ENCODE results near the gene MAPK12.

Gene MAPK12

DNA sequence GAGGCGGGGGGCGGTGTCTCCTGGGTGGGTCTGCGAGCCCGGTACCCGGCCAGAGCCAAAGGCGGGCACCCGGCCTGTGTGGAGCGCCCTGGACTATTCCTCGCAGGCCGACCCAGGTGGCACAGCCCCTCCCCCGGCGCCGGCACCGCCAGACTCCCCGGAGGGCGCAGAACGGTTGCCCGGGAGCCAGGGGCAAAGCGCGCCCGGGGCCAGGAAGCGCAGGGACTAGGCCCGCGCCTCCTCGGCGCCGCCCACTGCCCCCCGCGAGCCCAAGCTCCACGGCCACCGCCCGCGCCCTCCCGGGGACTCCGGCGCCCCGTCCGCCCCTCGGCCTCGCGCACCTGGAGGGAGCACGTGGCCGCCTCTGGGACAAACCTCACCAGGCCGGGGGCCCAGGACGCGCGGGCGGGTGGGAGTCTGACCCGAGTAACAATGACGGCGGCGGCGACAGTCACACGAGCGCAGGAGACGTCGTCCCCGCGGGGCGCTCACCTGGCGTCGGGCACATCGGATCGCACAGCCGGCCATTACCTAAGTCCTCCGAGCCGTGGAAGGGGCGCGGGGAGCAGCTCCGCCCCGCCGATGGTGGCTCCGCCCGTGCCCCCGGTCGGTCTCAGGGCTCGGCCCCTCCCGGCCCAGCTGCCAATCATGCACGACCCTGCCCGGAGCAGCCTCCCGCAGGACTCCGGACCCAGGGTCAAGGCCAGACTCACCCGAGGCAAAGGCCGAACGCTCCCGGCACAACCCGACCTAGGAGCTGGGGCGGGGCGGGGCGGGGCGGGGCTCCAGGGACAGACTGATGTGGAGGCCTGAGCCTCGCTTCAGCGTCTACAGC is 38.5 kb upstream of the MAPK12 start:
- no peak for DNase-seq (ENCODE audit: low spot score)

DNA sequence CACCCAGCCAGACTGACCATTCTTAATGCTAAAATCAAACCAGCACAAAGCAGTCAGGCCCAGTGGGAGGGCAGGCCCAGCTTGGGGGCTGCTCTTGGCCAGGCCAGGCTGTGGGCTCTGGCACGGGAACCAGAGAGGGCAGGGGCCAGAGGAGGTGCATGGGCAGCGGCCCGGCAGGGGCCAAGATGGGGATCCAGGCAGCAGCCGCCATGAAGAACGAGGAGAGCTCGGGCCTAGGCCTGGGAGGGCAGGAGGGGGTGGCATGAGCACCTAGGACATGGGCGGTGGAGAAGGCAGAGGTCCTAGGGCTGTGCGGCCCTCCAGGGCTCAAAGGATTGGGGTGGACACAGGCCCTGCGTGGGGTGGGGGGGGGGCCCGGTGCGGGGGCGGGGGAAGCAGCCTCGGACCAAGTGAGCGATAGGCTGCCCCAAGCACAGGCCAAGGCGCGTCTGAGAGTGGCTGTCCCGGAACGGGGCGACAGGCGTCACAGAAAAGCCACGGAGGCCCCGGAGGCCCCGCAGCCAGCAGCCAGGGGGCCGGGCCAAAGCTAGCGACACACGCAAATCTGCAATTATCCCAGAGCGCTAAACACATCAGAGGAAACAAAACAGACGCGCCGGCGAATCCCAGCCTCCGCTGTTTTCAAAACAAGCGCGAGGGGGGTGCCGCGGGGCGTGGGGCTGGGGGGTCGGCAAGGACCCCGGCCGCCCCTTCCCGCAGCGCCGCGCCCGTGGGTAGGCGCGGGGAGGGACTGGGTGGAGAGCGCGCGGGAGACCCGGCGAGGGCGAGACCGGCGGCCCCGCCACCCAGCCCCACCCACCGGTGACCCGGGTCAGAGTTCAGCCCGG is 37.7 kb upstream of the MAPK12 start:
- no peak for DNase-seq (ENCODE audit: low spot score)

- no peak for DNase-seq (ENCODE audit: low spot score)
Measured at GRCh38 chr22:50298266-50298637, 36.8 kb upstream of the MAPK12 start.

DNA sequence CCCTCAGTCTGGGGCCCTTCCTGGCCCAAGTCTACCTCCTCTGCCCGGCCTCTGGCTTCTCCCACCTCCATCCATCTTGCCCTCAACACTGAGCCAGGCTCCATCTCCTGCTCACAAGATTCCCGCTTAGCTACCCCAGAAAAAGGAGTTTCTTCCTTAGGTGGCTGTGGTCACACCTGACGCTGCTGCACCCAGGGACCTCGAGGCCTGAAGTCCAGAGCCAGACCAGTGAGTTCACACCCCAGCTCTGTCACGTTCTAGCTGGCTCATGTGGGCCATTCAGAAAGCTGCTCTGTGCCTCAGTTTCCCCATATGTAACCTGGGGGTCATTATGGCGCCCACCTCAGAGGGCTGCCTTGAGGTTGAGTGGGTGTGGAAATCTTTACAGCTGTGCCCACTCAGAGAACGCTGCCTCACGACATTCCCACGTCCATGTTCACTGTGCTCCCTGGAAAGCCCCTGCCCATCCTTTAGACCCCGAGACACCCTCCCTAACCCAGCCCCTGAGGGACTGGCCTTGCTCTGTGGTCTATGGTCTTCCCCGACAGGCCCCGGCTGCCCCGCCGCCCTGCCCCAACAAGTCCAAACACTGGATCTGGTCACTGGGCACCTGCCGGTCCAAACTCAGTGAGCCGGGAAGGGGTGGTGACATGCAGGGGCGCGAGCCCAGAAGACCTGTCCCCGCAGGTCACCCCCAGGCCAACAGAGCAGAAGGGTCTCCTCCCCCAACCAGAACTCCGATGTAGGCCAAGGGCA is 36.2 kb upstream of the MAPK12 start:
- DNase-seq (ENCODE audit: low spot score) = no peak

DNA sequence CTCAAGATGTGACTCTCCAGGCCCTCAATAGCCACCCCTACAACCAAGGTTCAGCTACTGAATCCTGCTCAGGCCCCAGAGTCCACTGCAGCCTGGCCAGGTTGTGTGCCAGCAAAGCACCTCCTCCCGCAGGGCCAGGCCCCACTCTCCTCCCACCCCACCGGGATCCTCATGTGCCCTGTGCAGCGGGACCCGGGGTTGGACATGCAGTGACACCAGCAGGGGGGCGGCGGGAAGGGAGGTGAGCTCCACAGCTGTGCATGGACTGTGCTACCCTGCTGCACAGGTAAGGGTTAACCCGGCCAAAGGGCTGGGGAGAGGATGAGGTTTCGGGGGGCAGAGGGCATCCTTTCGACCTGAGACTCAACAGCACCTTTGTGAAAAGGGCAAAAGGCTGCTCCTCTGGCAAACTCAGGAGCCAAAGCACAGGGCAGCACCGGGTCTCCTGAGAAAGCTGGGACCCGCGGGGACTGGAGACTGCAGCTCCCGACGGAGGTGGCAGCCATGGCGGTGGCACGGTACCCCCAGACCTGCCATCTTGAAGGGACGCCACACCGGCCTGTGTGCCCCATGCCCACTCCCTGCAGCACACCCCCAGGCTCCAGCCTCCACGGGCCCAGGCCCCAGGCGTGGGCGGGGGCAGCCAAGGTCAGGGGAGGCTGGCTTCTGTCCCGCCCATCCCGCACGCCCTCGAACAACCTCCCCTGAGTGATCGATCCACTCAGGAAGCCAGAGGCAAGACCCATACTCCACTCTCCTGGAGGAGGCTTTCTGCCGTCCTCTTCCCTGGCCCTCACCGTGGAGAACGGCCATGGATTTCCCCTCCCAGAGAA is 35.4 kb upstream of the MAPK12 start:
- DNase-seq (ENCODE audit: low spot score) = no peak

DNA sequence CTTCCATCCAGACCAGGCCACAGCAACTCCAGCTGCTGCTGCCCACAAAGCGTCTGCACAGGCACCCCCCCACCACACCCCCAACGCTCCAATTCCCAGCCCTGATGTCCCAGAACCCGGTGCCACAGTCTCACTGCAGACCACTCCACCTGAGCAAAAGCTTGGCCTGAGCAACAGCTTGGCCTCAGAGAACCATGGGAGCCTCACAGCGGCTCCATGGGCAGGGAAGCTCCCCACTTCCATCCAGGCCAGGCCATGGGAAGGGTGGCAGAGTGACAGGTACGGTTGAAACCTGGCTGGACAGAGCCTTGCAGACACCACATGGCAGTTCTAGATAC is 32.8 kb upstream of the MAPK12 start:
- DNase-seq (ENCODE audit: low spot score) = no peak

- peak; percentile 61 for DNase-seq (ENCODE audit: low spot score)
Measured at GRCh38 chr22:50293441-50294318, 32.2 kb upstream of the MAPK12 start.

DNA sequence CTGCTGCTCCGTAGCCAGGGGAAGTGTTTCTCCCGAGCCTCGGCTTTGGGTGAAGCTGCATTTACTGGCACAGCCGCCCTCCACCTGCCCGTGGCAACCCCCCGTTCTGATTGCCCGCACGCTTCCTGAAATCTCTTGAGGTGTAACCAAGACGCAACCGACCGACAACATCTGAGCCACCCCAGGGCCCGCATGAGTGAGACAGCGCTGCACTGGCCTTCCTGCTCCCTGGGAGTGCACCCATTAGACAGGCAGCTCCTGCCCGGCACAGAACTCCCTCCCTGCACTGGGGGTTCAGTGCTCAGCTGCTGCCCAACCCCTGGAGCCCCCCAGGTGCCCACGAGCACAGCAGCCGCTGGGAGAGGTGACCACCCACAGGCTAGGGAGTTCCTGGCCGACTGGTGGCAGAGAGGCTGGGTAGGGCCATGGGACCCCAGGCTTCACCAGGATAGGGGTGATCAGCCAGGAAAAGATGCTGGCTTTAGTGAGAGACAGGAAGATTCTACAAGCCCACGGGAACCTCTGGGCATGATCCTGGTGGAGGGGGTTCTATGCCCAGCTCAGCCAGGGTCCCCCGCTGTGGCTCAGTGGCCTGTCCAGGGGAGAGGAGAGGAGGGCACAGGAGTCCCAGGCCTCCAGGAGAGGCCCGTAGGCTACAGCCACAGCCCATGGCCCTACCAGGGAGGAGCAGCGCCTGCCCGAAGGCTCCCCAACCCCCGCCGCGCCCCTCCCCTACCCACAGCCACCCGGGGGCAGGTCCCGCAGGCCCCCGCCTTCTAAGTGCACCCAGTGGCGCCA is 31.4 kb upstream of the MAPK12 start:
- DNase-seq (ENCODE audit: low spot score) = no peak

DNA sequence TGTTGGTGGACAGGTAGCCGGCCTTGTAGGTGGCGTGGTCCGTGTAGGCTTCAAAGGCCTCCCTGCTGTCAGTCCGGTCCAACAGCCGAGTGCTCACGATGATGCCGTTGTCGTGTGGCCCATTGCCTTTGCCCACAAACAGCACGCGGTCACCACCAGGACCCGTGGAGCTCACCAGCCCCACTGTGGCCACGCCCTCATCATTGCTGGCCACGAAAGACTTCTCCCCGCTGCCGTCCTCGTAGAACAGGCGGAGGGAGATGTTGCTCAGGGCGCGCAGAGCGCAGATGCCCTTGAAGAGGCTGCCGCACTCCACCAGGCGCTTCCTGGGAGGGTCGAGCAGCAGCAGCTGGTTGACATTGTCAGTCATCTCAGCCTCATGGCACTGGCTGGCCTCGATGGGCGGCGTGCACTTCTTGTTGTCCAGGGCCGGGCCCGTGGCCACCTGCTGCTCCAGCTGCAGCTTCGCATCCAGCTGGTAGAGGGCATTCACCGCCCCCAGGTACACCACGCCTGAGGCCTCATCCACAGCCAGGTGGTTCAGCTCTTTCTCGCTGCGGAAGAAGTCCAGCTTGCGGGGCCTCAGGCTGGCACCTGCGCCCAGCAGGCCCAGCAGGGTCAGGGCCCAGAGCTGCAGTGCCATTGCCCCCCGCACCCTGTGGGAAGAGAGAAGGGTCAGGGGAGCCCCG is 28.6 kb upstream of the MAPK12 start:
- no peak for DNase-seq (ENCODE audit: low spot score)

GRCh38 chr22:50289151-50289941 is 27.9 kb upstream of the MAPK12 start:
- no peak for DNase-seq (ENCODE audit: low spot score)

DNA sequence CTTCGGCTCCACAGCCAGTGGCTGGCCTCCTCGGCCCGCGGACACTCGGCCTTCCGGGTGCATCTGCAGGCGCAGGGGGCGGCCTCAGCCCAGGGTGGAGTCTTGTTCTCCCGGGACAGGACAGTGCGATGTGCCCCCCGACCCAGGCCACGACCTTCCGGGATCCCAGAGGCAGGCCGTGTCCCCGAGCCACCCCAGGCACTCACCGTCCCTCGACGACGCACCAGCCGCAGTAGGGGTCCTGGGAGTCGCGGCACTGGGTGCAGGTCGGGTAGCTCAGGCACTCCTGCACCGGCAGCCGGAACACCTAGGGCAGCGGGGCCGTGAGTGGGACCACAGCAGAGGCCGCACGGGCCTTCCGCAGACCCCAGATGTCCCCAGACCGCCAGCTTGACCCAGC is 26.2 kb upstream of the MAPK12 start:
- no peak for DNase-seq (ENCODE audit: low spot score)

DNA sequence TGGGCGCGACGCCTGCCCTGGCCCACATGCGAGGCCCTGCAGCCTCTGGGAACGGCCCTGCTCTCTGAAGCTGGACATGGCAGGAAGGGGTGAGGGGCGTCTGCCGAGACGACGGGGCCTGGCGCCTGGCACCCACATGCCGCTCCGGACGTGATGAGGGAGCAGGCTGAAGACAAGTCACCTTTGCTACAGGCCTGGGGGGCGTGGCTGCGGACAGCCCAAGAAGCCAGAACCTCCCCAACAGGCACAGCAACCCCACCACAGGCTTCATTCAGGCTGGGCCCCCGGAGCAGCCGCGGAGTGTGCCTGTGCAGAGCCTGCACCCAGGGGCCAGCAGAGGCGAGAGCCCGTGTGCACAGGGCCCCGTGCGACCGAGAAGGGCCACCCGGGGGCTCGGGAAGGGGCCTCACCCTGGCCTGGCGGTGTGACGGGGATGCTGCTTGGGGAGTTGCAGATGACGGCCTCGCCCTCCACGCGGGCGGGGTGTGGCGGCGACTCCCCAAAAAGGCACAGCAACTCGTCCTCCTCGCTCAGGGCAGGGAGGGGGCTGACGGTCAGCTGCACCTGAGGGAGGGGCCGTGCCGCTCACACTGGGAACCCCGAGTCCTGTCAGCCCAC is 25.3 kb upstream of the MAPK12 start:
- DNase-seq (ENCODE audit: low spot score) = no peak

GRCh38 chr22:50286275-50286674 is 24.8 kb upstream of the MAPK12 start:
- DNase-seq (ENCODE audit: low spot score) = no peak

GRCh38 chr22:50285568-50286229 is 24.2 kb upstream of the MAPK12 start:
- DNase-seq (ENCODE audit: low spot score) = no peak

DNA sequence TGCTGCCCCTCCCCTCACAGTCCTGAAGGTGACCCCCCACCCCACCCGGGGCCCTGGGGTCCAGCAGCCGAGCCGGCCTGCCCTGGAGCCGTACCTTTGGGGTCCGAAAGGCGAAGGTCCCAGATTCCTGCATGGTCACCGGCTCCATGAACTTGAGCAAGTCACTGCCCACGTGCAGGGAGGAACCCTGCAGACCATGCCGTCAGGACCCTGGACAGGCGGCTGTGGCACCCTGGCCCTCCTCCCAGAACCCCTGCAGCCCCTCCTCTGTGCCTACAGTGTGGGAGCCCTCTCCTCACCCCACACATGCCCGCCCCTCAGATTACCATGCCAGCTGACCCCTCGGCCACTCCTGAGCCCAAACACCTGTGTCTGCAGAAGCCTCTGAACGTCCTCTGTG is 23.0 kb upstream of the MAPK12 start:
- DNase-seq (ENCODE audit: low spot score) = no peak

- DNase-seq (ENCODE audit: low spot score) = no peak
Measured at GRCh38 chr22:50283821-50284220, 22.3 kb upstream of the MAPK12 start.

GRCh38 chr22:50282361-50283155 is 21.1 kb upstream of the MAPK12 start:
- no peak for DNase-seq (ENCODE audit: low spot score)
